GM23338 (cell line): ENCODE results near the gene KRTAP2-2. TPM values are rescaled to one million over a fixed set of nuclear protein-coding genes. Genes with fewer than 3 reads are reported as not detected.
"Not testable (repeated sequence)": the region's sequence is repeated elsewhere in the genome, so short reads cannot be mapped to it uniquely, and the experiment has no call there.

Source experiments
- ATAC-seq: fragments of 200-7000 bp; cut with Tn5 transposase; 3 replicates; pipeline ENCODE4 v1.9.1; 2020
- DNase-seq: peaks from one replicate; pipeline ENCODE4 v3.0.0-alpha.2; 2015; ENCODE audit warnings: low spot score
- H2AFZ ChIP-seq: fragments of 200-600 bp; sonication (generic); 2 replicates; pipeline ENCODE4 v1.8.0; 2016; ENCODE audit warnings: antibody characterized with exemption, mild to moderate bottlenecking, moderate library complexity
- H3F3A ChIP-seq: fragments of 200-600 bp; sonication (generic); replicated peaks from 2 replicates; pipeline ENCODE4 v1.8.0; 2017; ENCODE audit warnings: antibody characterized with exemption, mixed run types, low read depth
- H3K27ac ChIP-seq: fragments of 200-600 bp; sonication (generic); 2 replicates; pipeline ENCODE4 v1.6.1; 2016; ENCODE audit warnings: low read depth
- H3K27me3 ChIP-seq: fragments of 200-600 bp; sonication (generic); 2 replicates; pipeline ENCODE4 v1.8.0; 2016; ENCODE audit warnings: mild to moderate bottlenecking, mixed run types, moderate library complexity; ENCODE audit not compliant: insufficient read depth
- H3K36me3 ChIP-seq: fragments of 200-600 bp; sonication (generic); 2 replicates; pipeline ENCODE4 v1.8.0; 2016; ENCODE audit warnings: mild to moderate bottlenecking; ENCODE audit not compliant: insufficient read depth
- H3K4me1 ChIP-seq: fragments of 200-600 bp; sonication (generic); 2 replicates; pipeline ENCODE4 v1.8.0; 2016; ENCODE audit warnings: mild to moderate bottlenecking, moderate library complexity; ENCODE audit not compliant: insufficient read depth
- H3K4me2 ChIP-seq: fragments of 200-600 bp; sonication (generic); 2 replicates; pipeline ENCODE4 v1.7.1; 2017; ENCODE audit warnings: mixed run types
- H3K4me3 ChIP-seq: fragments of 200-600 bp; sonication (generic); 2 replicates; pipeline ENCODE4 v1.6.1; 2016; ENCODE audit warnings: mixed run types
- H3K79me2 ChIP-seq: fragments of 200-600 bp; sonication (generic); replicated peaks from 2 replicates; pipeline ENCODE4 v1.8.0; 2017; ENCODE audit warnings: mild to moderate bottlenecking; ENCODE audit not compliant: insufficient read depth
- H3K9me2 ChIP-seq: fragments of 200-600 bp; sonication (generic); 2 replicates; pipeline ENCODE4 v1.8.0; 2017; ENCODE audit not compliant: insufficient read depth
- H4K20me1 ChIP-seq: fragments of 200-600 bp; sonication (generic); replicated peaks from 2 replicates; pipeline ENCODE4 v1.8.0; 2017; ENCODE audit warnings: mild to moderate bottlenecking; ENCODE audit not compliant: insufficient read depth
- H3K27ac Mint-ChIP-seq: 2 replicates; pipeline ENCODE4 v1.8.0; 2020; ENCODE audit warnings: inconsistent platforms, mild to moderate bottlenecking, moderate library complexity, mixed read lengths
- H3K27me3 Mint-ChIP-seq: 3 replicates; pipeline ENCODE4 v1.8.0; 2022; ENCODE audit warnings: low read depth, mild to moderate bottlenecking, moderate library complexity, mixed read lengths, inconsistent platforms; ENCODE audit not compliant: insufficient read depth, poor library complexity
- H3K36me3 Mint-ChIP-seq: 3 replicates; pipeline ENCODE4 v1.8.0; 2021; ENCODE audit warnings: low read depth, mild to moderate bottlenecking, inconsistent platforms, moderate library complexity, mixed read lengths
- H3K4me1 Mint-ChIP-seq: 3 replicates; pipeline ENCODE4 v1.8.0; 2020; ENCODE audit warnings: mild to moderate bottlenecking, inconsistent platforms, mixed read lengths
- H3K4me3 Mint-ChIP-seq: 3 replicates; pipeline ENCODE4 v1.8.0; 2021; ENCODE audit warnings: moderate library complexity, mild to moderate bottlenecking, inconsistent platforms, mixed read lengths
- H3K9me3 Mint-ChIP-seq: 3 replicates; pipeline ENCODE4 v1.8.0; 2020; ENCODE audit warnings: moderate library complexity, mild to moderate bottlenecking, inconsistent platforms, mixed read lengths
- CREB1 ChIP-seq: fragments of 250-450 bp; sonication (Bioruptor Pico); IDR thresholded peaks from 2 replicates; pipeline ENCODE4 v1.5.0; 2020; ENCODE audit warnings: low read depth, mild to moderate bottlenecking, moderate library complexity
- EZH2 ChIP-seq: fragments of 200-600 bp; sonication (generic); IDR thresholded peaks from one replicate; pipeline ENCODE4 v1.8.0; 2017; ENCODE audit warnings: antibody characterized with exemption, mild to moderate bottlenecking, low read depth; ENCODE audit not compliant: unreplicated experiment
- JUNB ChIP-seq: IDR thresholded peaks from one replicate; pipeline ENCODE4 v1.6.1; 2016; ENCODE audit warnings: antibody characterized with exemption; ENCODE audit not compliant: unreplicated experiment
- NANOG ChIP-seq: IDR thresholded peaks from 2 replicates; pipeline ENCODE4 v1.6.1; 2016; ENCODE audit warnings: antibody characterized with exemption, borderline replicate concordance
- POLR2AphosphoS5 ChIP-seq: IDR thresholded peaks from 2 replicates; pipeline ENCODE4 v1.6.1; 2016; ENCODE audit warnings: antibody characterized with exemption, low read depth
- ZNF331 ChIP-seq: fragments of 250-450 bp; sonication (Bioruptor Pico); IDR thresholded peaks from 2 replicates; pipeline ENCODE4 v1.5.0; 2020; ENCODE audit warnings: low read depth, mild to moderate bottlenecking, moderate library complexity
- ZNF462 ChIP-seq: fragments of 250-450 bp; sonication (Bioruptor Pico); IDR thresholded peaks from 2 replicates; pipeline ENCODE4 v1.5.0; 2020; ENCODE audit warnings: mild to moderate bottlenecking, moderate library complexity
- polyA plus RNA-seq: library from polyadenylated mRNA; unstranded; fragments of >200 nt; fragmentation: Nextera tagmentation; extraction: Ambion mirVana; gene quantifications from 2 replicates; pipeline ENCODE4 v1.2.1, GENCODE V29; 2016
- total RNA-seq: library from RNA; depleted of rRNA; stranded (reverse); fragments of >200 nt; shearing (Covaris generic); gene quantifications from 2 replicates; pipeline ENCODE4 v1.2.3, GENCODE V29; 2014
- TF ChIP-seq, protein P1 (sequence below): IDR thresholded peaks from one replicate; pipeline ENCODE4 v1.6.1; 2018; ENCODE audit warnings: antibody characterized with exemption; ENCODE audit not compliant: unreplicated experiment
- TF ChIP-seq, protein P2 (sequence below): IDR thresholded peaks from 2 replicates; pipeline ENCODE4 v1.6.1; 2016; ENCODE audit warnings: antibody characterized with exemption
- TF ChIP-seq, protein P3 (sequence below), 2 experiments: fragments of 200-600 bp in 1 of 2; sonication (generic) in 1 of 2; conservative IDR thresholded peaks; 2 replicates each; pipeline versions ENCODE4 v1.5.1 to v1.6.1; 2016 to 2017; ENCODE audit warnings: antibody characterized with exemption in 2 of 2, low read depth in 2 of 2, mild to moderate bottlenecking in 2 of 2, moderate library complexity in 1 of 2

KRTAP2-2 gene
- total and polyA plus RNA-seq, 2 experiments from 2014 or later, result not detected

DNA sequence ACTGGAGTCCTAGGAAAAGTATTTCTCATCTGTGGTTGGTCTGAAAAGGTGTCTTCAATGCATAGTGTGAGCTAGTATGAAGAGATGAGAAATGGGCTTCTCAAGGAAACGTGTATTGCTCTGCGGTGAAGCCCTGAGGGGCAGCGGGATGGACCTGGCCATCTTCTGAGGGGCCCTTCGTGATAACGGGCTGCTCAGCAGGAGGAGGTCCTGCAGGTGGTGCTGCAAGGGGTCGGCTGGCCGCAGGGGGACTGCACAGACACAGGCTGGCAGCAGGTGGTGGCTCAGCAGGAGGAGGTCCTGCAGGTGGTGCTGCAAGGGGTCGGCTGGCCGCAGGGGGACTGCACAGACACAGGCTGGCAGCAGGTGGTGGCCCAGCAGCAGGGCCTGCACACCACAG lies 474 bp downstream of the KRTAP2-2 start:
- not testable (repeated sequence) for H3K79me2 ChIP-seq, H4K20me1 ChIP-seq, H3K27me3 ChIP-seq, H3F3A ChIP-seq, H3K27me3 Mint-ChIP-seq, H3K36me3 Mint-ChIP-seq, DNase-seq, H3K4me3 Mint-ChIP-seq, H3K9me2 ChIP-seq, H2AFZ ChIP-seq, H3K27ac ChIP-seq, ATAC-seq, H3K9me3 Mint-ChIP-seq, H3K4me2 ChIP-seq, H3K4me3 ChIP-seq, H3K27ac Mint-ChIP-seq, H3K36me3 ChIP-seq
- H3K4me1 Mint-ChIP-seq, result peaks cover 14% of the 10 kb centered on the region
- peaks cover 13% of the 10 kb centered on the region for H3K4me1 ChIP-seq

GRCh38 chr17:41054025-41054424 lies 1.0 kb downstream of the KRTAP2-2 start:
- H3K4me3 Mint-ChIP-seq, result no peak overlapping the region
- H3K27me3 ChIP-seq, result no peaks in the 10 kb centered on the region
- peaks cover 9% of the 10 kb centered on the region for H3K4me1 ChIP-seq
- H3K9me2 ChIP-seq, result no peaks in the 10 kb centered on the region
- no peak overlapping the region for H3K4me3 ChIP-seq
- no peak overlapping the region for H3K4me2 ChIP-seq
- H3K27ac ChIP-seq, result no peak overlapping the region
- peaks cover 11% of the 10 kb centered on the region for H3K4me1 Mint-ChIP-seq
- no peak overlapping the region for H3K27ac Mint-ChIP-seq
- no peaks in the 10 kb centered on the region for H3K36me3 ChIP-seq
- H2AFZ ChIP-seq, result no peak overlapping the region
- no peaks in the 10 kb centered on the region for H4K20me1 ChIP-seq
- DNase-seq (no peak), ATAC-seq (no peak)
- 0 out of 3 replicates have a peak, but pooled peaks cover 3% of the 10 kb centered on the region for H3K36me3 Mint-ChIP-seq
- peaks cover 6% of the 10 kb centered on the region; the same call in 1 of the 3 replicates for H3K9me3 Mint-ChIP-seq
- H3K27me3 Mint-ChIP-seq, result no peaks in the 10 kb centered on the region
- H3K79me2 ChIP-seq, result no peaks in the 10 kb centered on the region
- H3F3A ChIP-seq, result no peaks in the 10 kb centered on the region
- TF ChIP-seq ZNF462 (CRISPR knock-in tag) (no peak), EZH2 (no peak), NANOG (no peak), POLR2AphosphoS5 (no peak), ZNF331 (CRISPR knock-in tag) (no peak), CREB1 (no peak), JUNB (no peak)
- TF ChIP-seq, protein P1, sequence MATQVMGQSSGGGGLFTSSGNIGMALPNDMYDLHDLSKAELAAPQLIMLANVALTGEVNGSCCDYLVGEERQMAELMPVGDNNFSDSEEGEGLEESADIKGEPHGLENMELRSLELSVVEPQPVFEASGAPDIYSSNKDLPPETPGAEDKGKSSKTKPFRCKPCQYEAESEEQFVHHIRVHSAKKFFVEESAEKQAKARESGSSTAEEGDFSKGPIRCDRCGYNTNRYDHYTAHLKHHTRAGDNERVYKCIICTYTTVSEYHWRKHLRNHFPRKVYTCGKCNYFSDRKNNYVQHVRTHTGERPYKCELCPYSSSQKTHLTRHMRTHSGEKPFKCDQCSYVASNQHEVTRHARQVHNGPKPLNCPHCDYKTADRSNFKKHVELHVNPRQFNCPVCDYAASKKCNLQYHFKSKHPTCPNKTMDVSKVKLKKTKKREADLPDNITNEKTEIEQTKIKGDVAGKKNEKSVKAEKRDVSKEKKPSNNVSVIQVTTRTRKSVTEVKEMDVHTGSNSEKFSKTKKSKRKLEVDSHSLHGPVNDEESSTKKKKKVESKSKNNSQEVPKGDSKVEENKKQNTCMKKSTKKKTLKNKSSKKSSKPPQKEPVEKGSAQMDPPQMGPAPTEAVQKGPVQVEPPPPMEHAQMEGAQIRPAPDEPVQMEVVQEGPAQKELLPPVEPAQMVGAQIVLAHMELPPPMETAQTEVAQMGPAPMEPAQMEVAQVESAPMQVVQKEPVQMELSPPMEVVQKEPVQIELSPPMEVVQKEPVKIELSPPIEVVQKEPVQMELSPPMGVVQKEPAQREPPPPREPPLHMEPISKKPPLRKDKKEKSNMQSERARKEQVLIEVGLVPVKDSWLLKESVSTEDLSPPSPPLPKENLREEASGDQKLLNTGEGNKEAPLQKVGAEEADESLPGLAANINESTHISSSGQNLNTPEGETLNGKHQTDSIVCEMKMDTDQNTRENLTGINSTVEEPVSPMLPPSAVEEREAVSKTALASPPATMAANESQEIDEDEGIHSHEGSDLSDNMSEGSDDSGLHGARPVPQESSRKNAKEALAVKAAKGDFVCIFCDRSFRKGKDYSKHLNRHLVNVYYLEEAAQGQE, result no peak
- TF ChIP-seq, protein P2, sequence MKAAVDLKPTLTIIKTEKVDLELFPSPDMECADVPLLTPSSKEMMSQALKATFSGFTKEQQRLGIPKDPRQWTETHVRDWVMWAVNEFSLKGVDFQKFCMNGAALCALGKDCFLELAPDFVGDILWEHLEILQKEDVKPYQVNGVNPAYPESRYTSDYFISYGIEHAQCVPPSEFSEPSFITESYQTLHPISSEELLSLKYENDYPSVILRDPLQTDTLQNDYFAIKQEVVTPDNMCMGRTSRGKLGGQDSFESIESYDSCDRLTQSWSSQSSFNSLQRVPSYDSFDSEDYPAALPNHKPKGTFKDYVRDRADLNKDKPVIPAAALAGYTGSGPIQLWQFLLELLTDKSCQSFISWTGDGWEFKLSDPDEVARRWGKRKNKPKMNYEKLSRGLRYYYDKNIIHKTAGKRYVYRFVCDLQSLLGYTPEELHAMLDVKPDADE, result no peak
- TF ChIP-seq, protein P3, sequence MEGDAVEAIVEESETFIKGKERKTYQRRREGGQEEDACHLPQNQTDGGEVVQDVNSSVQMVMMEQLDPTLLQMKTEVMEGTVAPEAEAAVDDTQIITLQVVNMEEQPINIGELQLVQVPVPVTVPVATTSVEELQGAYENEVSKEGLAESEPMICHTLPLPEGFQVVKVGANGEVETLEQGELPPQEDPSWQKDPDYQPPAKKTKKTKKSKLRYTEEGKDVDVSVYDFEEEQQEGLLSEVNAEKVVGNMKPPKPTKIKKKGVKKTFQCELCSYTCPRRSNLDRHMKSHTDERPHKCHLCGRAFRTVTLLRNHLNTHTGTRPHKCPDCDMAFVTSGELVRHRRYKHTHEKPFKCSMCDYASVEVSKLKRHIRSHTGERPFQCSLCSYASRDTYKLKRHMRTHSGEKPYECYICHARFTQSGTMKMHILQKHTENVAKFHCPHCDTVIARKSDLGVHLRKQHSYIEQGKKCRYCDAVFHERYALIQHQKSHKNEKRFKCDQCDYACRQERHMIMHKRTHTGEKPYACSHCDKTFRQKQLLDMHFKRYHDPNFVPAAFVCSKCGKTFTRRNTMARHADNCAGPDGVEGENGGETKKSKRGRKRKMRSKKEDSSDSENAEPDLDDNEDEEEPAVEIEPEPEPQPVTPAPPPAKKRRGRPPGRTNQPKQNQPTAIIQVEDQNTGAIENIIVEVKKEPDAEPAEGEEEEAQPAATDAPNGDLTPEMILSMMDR (conservative IDR thresholded peaks at IDR 0.05; ENCODE audit: low read depth in 2 of 2), result no peak
